Measurements from ENCODE around the gene MAP2. TPM values are rescaled to one million over a fixed set of nuclear protein-coding genes. Genes with fewer than 3 reads are reported as not detected.

The MAP2 gene
- total RNA-seq, 1 donor from 2014 or later: 15.5 TPM

DNA sequence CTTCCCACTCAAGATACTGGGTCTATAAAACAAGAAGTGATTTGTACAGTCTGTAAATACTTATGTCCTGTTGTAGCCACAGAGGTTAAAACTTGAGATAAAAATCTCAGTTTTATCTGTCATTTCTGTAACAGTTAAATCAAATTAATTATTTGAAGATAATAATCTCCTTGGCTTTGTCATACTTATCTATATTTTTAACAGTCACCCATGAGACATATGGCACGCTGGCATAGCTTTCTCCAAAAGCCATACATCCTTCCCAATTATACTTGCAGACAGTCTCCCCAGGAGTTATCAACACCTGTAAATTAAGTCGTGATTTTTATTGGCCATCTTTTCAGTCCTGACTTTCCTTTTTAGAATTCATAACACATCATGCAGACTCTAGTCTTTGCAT, 278.9 kb downstream of the MAP2 start:
- TF ChIP-seq, protein P1, sequence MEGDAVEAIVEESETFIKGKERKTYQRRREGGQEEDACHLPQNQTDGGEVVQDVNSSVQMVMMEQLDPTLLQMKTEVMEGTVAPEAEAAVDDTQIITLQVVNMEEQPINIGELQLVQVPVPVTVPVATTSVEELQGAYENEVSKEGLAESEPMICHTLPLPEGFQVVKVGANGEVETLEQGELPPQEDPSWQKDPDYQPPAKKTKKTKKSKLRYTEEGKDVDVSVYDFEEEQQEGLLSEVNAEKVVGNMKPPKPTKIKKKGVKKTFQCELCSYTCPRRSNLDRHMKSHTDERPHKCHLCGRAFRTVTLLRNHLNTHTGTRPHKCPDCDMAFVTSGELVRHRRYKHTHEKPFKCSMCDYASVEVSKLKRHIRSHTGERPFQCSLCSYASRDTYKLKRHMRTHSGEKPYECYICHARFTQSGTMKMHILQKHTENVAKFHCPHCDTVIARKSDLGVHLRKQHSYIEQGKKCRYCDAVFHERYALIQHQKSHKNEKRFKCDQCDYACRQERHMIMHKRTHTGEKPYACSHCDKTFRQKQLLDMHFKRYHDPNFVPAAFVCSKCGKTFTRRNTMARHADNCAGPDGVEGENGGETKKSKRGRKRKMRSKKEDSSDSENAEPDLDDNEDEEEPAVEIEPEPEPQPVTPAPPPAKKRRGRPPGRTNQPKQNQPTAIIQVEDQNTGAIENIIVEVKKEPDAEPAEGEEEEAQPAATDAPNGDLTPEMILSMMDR (IDR thresholded peaks at IDR 0.05): no peak
- no peak for TF ChIP-seq POLR2AphosphoS5 (IDR thresholded peaks at IDR 0.05; ENCODE audit: insufficient read depth in 1 of 2, low read depth in 1 of 2)
- no peak for TF ChIP-seq POLR2A (IDR thresholded peaks at IDR 0.05)
- no peak for DNase-seq (ENCODE audit: extremely low spot score in 2 of 2)
- no peak overlapping the region for H3K4me3 ChIP-seq
- no peaks in the 10 kb centered on the region for H3K27me3 ChIP-seq
- no peak overlapping the region for H3K27ac ChIP-seq
- H3K36me3 ChIP-seq: no peaks in the 10 kb centered on the region
- intact Hi-C loops (cut with DNase I): no loop called here
- H3K9me3 ChIP-seq: no peaks in the 10 kb centered on the region
- H3K4me1 ChIP-seq: no peaks in the 10 kb centered on the region

DNA sequence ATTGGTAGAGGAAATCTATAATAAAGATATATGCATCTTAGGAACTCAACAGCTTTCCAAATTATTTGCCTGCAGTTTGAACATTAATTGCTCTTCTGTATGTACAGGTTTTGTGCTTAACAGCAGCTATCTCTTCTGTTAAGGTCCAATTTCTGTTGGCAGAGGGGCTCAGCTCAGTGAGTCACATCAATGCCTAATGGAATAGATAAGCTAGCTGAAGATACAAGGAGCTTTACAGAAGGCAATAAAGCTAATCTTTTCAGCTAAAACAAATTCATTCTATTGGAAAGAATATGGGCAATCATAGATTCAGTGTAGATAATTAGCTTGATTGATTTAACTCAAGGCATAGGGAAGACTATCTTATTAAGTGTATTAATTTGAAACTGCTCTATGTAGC, 289.4 kb downstream of the MAP2 start:
- Histone ChIP-seq H3K27ac (no peak overlapping the region), H3K4me3 (no peak overlapping the region), H3K4me1 (no peaks in the 10 kb centered on the region), H3K36me3 (no peaks in the 10 kb centered on the region), H3K9me3 (no peaks in the 10 kb centered on the region), H3K27me3 (no peaks in the 10 kb centered on the region)
- TF ChIP-seq POLR2A (IDR thresholded peaks at IDR 0.05) (no peak), POLR2AphosphoS5 (IDR thresholded peaks at IDR 0.05; ENCODE audit: insufficient read depth in 1 of 2, low read depth in 1 of 2) (no peak)
- TF ChIP-seq, protein P1 (IDR thresholded peaks at IDR 0.05): no peak
- DNase-seq (ENCODE audit: extremely low spot score in 2 of 2): no peak
- intact Hi-C loops (cut with DNase I): no loop called here

DNA sequence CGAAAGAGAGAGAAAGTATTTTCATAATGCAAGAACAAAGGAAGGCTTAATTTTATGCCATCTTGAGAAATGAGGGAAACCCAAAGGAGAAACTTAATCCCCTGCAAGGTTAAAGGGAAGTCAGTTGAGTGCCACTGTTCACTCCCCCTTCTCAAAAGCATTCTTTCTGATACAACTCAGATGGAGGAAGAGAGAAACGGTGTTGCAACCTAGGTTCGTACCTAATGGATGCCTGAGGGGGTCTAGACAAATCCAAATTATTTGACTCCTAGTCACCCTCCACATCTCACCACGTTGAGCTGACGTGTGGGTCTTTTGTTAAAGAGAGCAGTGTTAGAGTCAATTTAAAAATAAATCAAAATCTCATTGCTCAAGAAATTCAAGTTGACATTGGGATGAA, 295.2 kb downstream of the MAP2 start:
- TF ChIP-seq, protein P1 (IDR thresholded peaks at IDR 0.05): no peak
- no peak for TF ChIP-seq POLR2AphosphoS5 (IDR thresholded peaks at IDR 0.05; ENCODE audit: insufficient read depth in 1 of 2, low read depth in 1 of 2)
- Histone ChIP-seq H3K9me3 (no peaks in the 10 kb centered on the region), H3K27me3 (no peaks in the 10 kb centered on the region), H3K27ac (no peak overlapping the region), H3K36me3 (no peaks in the 10 kb centered on the region), H3K4me3 (no peak overlapping the region), H3K4me1 (no peaks in the 10 kb centered on the region)
- DNase-seq (ENCODE audit: extremely low spot score in 2 of 2): no peak
- intact Hi-C loops (cut with DNase I): no loop called here

DNA sequence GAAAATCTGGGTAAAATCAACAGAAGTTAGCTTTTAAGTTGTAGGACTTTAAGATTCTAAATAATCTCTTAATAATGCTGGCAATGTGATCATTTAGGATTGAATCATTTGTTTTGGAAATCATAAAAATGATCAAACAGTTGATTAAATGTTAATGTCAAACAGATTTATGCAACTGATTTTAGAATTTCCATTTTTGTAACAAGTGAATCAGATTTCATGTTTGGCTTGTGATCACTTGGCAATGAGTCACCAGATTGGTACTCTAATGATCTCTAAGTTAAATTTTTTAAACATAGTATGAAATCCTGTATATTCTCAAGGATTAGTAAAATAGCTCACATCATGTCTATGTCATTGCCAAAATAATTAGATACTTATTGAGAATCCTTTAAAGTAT, 297.6 kb downstream of the MAP2 start:
- H3K36me3 ChIP-seq: no peaks in the 10 kb centered on the region
- intact Hi-C loops (cut with DNase I): no loop called here
- TF ChIP-seq, protein P1 (IDR thresholded peaks at IDR 0.05): no peak
- TF ChIP-seq POLR2A (IDR thresholded peaks at IDR 0.05): no peak
- TF ChIP-seq POLR2AphosphoS5 (IDR thresholded peaks at IDR 0.05; ENCODE audit: insufficient read depth in 1 of 2, low read depth in 1 of 2): no peak
- H3K4me1 ChIP-seq: no peaks in the 10 kb centered on the region
- H3K27ac ChIP-seq: no peak overlapping the region
- no peak for DNase-seq (ENCODE audit: extremely low spot score in 2 of 2)
- H3K9me3 ChIP-seq: no peaks in the 10 kb centered on the region
- no peak overlapping the region for H3K4me3 ChIP-seq
- no peaks in the 10 kb centered on the region for H3K27me3 ChIP-seq

DNA sequence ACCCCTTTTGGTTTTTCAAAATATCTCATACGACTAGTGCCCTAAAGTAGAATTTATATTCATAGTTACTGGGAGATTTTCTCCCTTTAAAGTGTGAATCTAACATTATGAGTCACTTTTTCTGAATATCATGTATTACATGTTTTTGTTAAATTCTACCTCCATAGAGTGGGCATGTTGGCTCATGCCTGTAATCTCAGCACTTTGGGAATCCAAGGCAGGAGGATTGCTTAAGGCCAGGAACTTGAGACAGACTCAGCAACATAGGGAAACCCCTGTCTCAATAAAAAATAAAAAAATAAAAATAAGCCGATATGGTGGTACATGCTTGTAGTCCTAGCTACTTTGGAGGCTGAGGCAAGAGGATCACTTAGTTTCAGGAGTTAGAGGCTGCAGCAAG, 302.5 kb downstream of the MAP2 start:
- DNase-seq (ENCODE audit: extremely low spot score in 2 of 2): no peak
- H3K27ac ChIP-seq: no peak overlapping the region
- H3K4me3 ChIP-seq: no peak overlapping the region
- TF ChIP-seq POLR2AphosphoS5 (IDR thresholded peaks at IDR 0.05; ENCODE audit: insufficient read depth in 1 of 2, low read depth in 1 of 2) (no peak), POLR2A (IDR thresholded peaks at IDR 0.05) (no peak)
- TF ChIP-seq, protein P1 (IDR thresholded peaks at IDR 0.05): no peak
- no peaks in the 10 kb centered on the region for H3K9me3 ChIP-seq
- no peaks in the 10 kb centered on the region for H3K27me3 ChIP-seq
- H3K36me3 ChIP-seq: no peaks in the 10 kb centered on the region
- intact Hi-C loops (cut with DNase I): no loop called here
- no peaks in the 10 kb centered on the region for H3K4me1 ChIP-seq
